Vagina (tissue), 2 donors: Measurements from ENCODE around the gene ZC3H15.

Experiments used
- CTCF ChIP-seq, 3 experiments: fragments of 450-650 bp in 2 of 3; fragments of 200-600 bp in 1 of 3; sonication (generic) in 1 of 3; IDR thresholded peaks; one replicate each; pipeline ENCODE4 v1.5.1; 2017 to 2019; ENCODE audit warnings: antibody characterized with exemption in 3 of 3, mild to moderate bottlenecking in 2 of 3, moderate library complexity in 2 of 3
- POLR2A ChIP-seq, 2 donors: fragments of 450-650 bp; IDR thresholded peaks; one replicate each; pipeline ENCODE4 v1.6.1; 2017; ENCODE audit warnings: antibody characterized with exemption in 2 of 2, mild to moderate bottlenecking in 2 of 2, moderate library complexity in 2 of 2
- POLR2AphosphoS5 ChIP-seq, 2 donors: sonication (generic); formaldehyde crosslinking; IDR thresholded peaks; one replicate each; pipeline ENCODE4 v1.9.0; 2017; ENCODE audit warnings: antibody characterized with exemption in 2 of 2, mild to moderate bottlenecking in 2 of 2, low read depth in 1 of 2; ENCODE audit not compliant: insufficient read depth in 1 of 2

- TF ChIP-seq CTCF (IDR thresholded peaks at IDR 0.05) (no peak), POLR2A (IDR thresholded peaks at IDR 0.05) (no peak), POLR2AphosphoS5 (IDR thresholded peaks at IDR 0.05; ENCODE audit: insufficient read depth in 1 of 2, low read depth in 1 of 2) (no peak)
Observed at GRCh38 chr2:186518291-186518690, 32.2 kb downstream of the ZC3H15 start.
